GM19035 (cell line): ENCODE results near the gene CPEB1.
"Not testable (repeated sequence)": the region's sequence is repeated elsewhere in the genome, so short reads cannot be mapped to it uniquely, and the experiment has no call there.

Experiments
- ATAC-seq: cut with Tn5 transposase; IDR thresholded peaks from one replicate; pipeline ENCODE4 v1.9.1; 2021; ENCODE audit not compliant: unreplicated experiment

Gene CPEB1

GRCh38 chr15:82548700-82549099 lies 98.5 kb downstream of the CPEB1 start:
- ATAC-seq, result no peak

GRCh38 chr15:82545478-82545877 lies 101.7 kb downstream of the CPEB1 start:
- no peak for ATAC-seq

- ATAC-seq, result no peak
These were observed 102.2 kb downstream of the CPEB1 start for GRCh38 chr15:82545002-82545401.

GRCh38 chr15:82544431-82544830 lies 102.7 kb downstream of the CPEB1 start:
- no peak for ATAC-seq

DNA sequence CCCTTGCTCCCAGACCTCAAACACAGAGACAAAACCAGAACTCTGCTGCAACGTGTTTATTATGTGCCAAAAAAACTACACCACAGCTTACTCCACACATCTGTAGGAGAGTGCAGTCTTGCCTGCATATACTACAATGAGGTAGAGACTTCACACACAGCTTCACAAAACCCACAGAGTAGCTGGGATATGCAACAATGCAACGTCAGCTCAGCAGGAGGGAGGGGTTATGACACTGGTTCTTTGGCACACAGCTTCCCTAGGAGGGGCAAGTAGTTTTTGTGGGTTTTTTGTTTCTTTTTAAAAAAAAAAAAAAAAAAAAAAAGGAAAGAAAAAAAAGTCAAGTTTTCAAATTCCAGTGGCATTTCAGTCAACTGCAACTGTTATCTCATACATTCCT lies 104.0 kb downstream of the CPEB1 start:
- no peak for ATAC-seq

- no peak for ATAC-seq
These were observed 106.2 kb downstream of the CPEB1 start for GRCh38 chr15:82540984-82541431.

- ATAC-seq, result peak; percentile 95
These were observed 106.8 kb downstream of the CPEB1 start, which contains the start of gene RPS17 for GRCh38 chr15:82540055-82540983. RPS17 (minus strand) TSS chr15:82540457; CDS start chr15:82540428, 29 bp downstream.

DNA sequence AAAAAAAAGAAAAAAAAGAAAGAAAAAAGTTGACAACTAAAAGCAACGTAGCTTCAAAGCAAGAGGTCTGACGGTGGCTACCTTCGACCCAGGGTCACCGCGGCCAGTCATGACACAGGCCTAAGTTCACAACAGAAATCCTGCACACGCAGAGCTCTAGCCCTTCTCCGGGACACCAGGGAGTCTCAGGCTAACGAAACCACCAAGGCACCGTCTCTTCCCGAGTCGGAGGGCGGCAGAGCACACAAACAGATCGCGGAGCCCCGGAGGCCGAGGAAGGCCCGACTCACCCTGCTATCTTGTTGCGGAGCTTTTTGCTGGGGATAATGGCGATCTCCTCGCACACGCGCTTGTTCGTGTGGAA lies 107.5 kb downstream of the CPEB1 start:
- no peak for ATAC-seq

DNA sequence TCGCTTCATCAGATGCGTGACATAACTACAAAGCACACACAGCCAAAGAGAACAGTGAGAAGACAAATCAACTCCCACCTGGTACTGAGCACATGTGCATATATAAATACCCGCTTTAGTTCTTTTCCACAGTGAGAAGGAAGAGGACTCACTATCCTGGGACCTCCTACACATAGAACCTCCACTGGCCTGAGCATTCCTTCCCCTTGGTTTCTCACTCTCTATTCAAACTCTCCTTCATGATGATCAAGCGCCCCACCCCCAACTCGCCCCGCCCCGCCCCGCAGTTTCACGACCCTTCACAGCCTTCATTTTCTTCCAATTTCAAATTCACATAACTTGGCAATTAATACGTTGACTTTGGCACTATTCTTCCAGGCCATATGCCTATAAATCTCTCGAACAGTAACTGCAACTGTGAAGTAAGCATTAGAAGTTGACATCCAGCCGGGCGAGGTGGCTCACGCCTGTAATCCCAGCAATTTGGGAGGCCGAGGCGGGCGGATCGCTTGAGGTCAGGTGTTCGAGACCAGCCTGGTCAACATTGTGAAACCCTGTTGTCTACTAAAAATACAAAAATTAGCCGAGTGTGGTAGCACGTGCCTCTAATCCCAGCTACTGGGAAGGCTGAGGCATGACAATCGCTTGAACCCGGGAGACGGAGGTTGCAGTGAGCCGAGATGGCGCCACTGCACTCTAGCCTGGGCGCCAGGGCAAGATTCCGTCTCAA lies 108.0 kb downstream of the CPEB1 start:
- no peak for ATAC-seq

- ATAC-seq, result no peak
These were observed 109.7 kb downstream of the CPEB1 start for GRCh38 chr15:82537351-82537908.

DNA sequence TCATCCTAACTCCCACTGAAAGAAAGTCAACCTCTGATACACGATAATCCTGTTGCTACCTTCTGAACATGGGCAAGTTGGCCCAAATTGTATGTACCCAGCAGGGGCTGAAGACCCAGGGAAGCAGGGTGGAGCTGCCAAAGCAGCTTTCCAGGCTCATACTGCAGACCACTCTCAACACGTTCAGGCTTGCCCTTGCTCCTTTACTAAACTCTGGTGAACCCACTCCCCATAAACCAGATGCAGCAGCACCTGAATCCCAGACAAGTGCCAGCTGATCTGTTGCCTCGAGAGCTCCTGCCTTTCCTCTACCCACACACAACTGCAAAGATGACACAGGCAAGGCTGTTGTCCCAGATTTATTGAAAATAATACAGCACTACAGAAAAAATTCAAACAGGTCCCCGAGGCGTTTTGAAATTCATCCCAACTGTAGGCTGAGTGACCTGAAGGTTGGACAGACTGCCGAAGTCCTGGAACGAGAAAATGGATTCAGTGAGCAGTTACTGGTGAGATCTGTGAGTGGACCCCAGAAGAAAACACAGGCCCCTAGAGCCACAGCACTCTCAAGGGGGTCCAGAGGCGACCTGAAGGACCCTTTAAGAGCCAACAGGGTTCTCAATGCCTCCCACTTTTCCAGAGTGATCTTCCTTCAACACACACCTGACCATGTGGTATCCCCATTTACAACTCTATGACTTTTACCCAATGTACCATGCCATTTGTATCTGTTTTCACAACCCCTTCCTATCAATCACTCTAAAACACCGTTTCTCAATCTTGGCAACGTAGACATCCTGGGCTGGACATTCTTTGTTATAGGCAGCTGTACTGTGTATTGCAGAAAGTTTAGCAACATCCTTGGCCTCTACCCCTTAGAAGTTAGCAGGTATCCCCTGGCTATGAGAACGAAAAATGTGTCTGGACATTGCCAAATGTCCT lies 110.5 kb downstream of the CPEB1 start:
- ATAC-seq, result no peak

- ATAC-seq, result no peak
These were observed 111.4 kb downstream of the CPEB1 start for GRCh38 chr15:82535566-82536408.

- not testable (repeated sequence) for ATAC-seq
These were observed 112.0 kb downstream of the CPEB1 start for GRCh38 chr15:82535151-82535550.

GRCh38 chr15:82534457-82534861 lies 112.7 kb downstream of the CPEB1 start:
- ATAC-seq, result not testable (repeated sequence)

DNA sequence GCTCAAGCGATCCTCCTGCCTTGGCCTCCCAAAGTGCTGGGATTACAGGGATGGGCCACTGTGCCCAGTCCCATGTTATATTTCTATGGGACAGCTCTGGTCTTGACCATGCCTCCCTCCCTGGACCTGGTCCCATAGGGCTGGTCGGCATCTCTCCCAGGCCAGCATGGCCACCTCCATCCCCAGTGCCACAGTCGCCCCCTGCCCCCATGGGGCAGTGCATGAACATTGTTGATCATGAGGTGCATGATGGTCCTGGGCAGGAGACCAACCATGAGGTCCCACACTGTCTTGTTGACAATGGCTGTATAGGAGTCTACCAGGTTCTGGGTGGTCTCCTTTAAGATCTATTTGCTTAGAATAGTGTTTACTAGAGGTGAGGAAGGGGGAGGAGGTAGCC lies 113.4 kb downstream of the CPEB1 start:
- no peak for ATAC-seq

DNA sequence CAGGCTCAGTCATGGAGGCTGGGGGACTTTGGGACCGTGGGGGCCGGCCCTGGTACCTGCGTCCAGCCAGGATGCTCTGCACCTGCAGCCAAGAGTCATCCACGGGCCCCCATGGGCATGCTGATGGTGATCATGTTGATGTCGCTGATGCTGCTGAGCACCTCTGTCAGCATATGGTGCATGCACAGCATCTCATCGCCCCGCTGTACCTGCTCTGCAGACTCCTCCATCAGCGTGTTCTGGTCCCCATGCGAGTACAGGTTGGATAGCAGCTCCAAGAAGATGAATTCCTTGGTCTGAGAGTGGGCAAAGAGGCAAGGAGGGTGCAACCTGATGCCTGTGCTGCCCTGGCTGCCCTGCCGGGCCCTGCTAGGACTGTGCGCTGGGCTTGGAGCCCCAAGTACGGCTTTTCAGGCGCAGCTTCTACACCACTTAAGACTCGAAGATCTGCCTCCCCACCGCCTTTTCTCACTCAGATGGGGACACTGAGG lies 114.1 kb downstream of the CPEB1 start:
- ATAC-seq, result no peak

DNA sequence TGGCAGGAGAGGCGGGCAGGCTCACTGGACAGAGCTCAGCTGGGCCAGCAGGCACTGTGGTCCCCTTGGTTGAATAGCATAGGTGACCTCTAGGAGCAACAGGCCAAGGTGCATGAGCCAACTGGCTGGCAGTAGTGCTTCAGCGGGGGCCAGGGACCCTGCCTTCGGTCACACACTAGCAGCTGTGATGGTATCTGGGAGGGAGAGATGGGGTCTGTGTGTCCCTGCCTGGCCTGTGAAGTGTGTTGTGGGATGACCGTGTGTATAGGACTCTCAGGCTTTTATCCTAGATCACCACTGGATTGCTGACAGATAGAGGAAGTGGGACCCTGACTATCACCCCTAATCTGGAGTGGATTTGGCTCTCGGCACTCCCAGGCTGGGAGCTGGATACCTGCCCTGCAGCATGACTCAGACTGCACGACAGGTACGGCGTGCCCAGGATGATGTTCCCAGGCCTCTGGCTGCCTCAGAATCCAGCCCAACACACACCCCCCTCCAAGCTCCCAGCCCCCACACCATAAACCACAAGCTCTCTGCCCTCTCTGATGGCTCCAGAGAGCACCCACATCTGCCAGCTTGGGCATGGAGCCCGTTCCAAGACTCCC lies 114.7 kb downstream of the CPEB1 start:
- ATAC-seq, result no peak

DNA sequence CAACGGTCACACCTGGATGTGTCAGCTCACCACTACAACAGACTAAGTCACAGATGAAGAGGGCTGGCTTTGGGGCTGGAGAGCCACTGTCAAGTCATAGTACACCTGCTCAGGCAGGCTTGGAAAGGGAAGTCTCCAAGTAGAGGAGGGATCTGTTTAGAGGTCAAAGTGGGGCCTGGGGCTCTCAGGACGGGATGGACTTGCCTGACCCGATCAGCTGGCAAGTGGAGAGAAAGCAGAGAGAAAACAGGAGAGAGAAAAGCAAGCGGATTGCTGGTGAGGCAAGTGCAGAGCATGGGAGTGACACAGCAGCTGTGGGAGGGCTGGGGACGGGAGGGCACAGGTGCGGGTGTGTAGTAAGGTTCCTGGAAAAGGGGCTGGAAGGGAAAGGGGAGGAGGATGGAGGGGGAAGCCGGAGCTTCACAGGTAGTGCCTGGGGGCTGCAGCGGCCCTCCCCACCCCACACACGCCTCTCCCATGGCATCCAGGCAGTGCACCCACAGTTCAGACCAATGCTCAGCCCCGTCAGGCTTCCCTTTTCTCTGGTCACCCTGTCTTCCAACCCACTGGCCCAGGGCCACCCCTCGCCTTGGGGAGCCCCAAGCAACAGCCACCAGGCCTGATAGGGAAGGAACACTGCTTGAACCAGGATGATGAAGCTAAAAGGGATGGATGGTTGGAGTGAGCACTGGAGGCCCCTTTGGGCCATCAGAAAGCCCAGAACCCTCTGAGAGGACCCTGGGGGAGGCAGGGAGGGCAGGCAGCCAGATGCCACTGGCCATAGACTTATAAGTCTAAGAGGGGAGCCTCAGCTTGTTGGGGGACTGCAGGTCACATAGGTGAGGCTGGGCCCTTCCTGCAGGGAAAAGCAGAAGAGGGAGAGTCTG lies 115.4 kb downstream of the CPEB1 start:
- no peak for ATAC-seq
